Right kidney (tissue), 1 donor: ENCODE measurements around the gene ESYT3.
"Not testable (repeated sequence)": the region's sequence is repeated elsewhere in the genome, so short reads cannot be mapped to it uniquely, and the experiment has no call there.

Source experiments
- DNase-seq: peaks from one replicate; pipeline ENCODE4 v3.0.0-alpha.2; 2016

The ESYT3 gene

GRCh38 chr3:138495638-138496037 is 61.2 kb downstream of the ESYT3 start:
- DNase-seq, result not testable (repeated sequence)

- DNase-seq, result no peak
These were observed 62.0 kb downstream of the ESYT3 start for GRCh38 chr3:138496436-138496835.

- no peak for DNase-seq
These were observed 62.6 kb downstream of the ESYT3 start for GRCh38 chr3:138497021-138497420.

GRCh38 chr3:138497851-138498250 is 63.4 kb downstream of the ESYT3 start:
- DNase-seq, result no peak

GRCh38 chr3:138498991-138499390 is 64.6 kb downstream of the ESYT3 start:
- DNase-seq, result no peak

GRCh38 chr3:138507524-138507923 is 73.1 kb downstream of the ESYT3 start:
- DNase-seq, result no peak

GRCh38 chr3:138509586-138509985 is 75.2 kb downstream of the ESYT3 start:
- DNase-seq, result no peak

- DNase-seq, result no peak
These were observed 77.5 kb downstream of the ESYT3 start for GRCh38 chr3:138511945-138512344.

- no peak for DNase-seq
These were observed 78.9 kb downstream of the ESYT3 start for GRCh38 chr3:138513090-138513843.

GRCh38 chr3:138521445-138521844 is 87.0 kb downstream of the ESYT3 start:
- DNase-seq, result not testable (repeated sequence)
